Measurements from ENCODE around the gene TIGD2.

- TF ChIP-seq CTCF (IDR thresholded peaks at IDR 0.05; ENCODE audit: insufficient read depth, low read length, poor library complexity, severe bottlenecking) (no peak), EZH2phosphoT487 (conservative IDR thresholded peaks at IDR 0.05; ENCODE audit: low read length) (no peak)
These were observed 40.0 kb upstream of the TIGD2 start for GRCh38 chr4:89071311-89071710.
